ENCODE measurements around the gene ARHGEF28.

GRCh38 chr5:73687357-73687756, 61.4 kb downstream of the ARHGEF28 start:
- TF ChIP-seq CTCF (IDR thresholded peaks at IDR 0.05) (no peak), POLR2A (IDR thresholded peaks at IDR 0.05) (no peak)
